Measurements from ENCODE around the gene IMPA2. TPM values are rescaled to one million over a fixed set of nuclear protein-coding genes. Genes with fewer than 3 reads are reported as not detected.

Gene IMPA2
- total and polyA plus RNA-seq, 2 of the 4 experiments (the other 2 are of a cell fraction): 5.4 to 5.5 TPM

DNA sequence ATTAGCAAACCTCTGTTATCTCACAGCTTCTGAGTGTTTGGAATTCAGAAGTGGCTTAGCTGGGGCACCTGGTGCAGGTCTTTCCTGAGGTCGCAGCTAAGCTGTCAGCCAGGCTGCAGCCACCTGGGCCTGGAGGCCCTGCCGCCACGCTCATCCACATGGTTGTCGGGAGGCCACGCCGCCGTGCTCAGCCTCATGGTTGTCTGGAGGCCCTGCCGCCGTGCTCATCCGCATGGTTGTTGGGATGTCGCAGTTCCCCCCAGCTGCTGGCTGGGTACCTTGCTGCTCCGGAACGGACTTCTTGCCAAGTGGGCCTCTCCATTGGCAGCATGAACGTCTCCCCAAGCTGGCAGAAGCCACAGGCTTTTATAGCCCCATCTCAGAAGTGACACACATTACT lies 48.9 kb upstream of the IMPA2 start:
- H3K4me2 ChIP-seq (ENCODE audit: low read depth, low read length): no peak overlapping the region
- no peak overlapping the region for H3K56ac ChIP-seq (ENCODE audit: extremely low read depth, insufficient read depth, low read length)
- ChIA-PET POLR2A (ENCODE audit: unreplicated experiment) (no interaction called here), CTCF (interaction anchor here (1.8 kb wide), 1 partner anchor 63 kb away, joined by 8 read pairs; no protein-coding TSS in a partner anchor)
- in situ Hi-C loops (cut with MboI; ENCODE audit: low sequenced_read_pairs): no loop called here
- ATAC-seq (ENCODE audit: low read depth) (no peak), DNase-seq (no peak)
- no peaks in the 10 kb centered on the region for H4K20me1 ChIP-seq (ENCODE audit: insufficient read depth, low read length)
- H2AK9ac ChIP-seq (replicated peaks; ENCODE audit: low read depth, low read length, poor library complexity): no peak overlapping the region
- H3K4ac ChIP-seq (ENCODE audit: low read depth, low read length): no peak overlapping the region
- H3K23ac ChIP-seq (ENCODE audit: low read depth, low read length): no peak overlapping the region
- WGBS, 2 experiments (ENCODE audit: extremely low coverage in 2 of 2, insufficient read length in 1 of 2): 97% methylated on average over 11 of the region's 14 CpGs; no CpG with 5 or more reads in 1 of the 2 experiments
- intact Hi-C loops (cut with micrococcal nuclease): loop anchor here (10.0 kb wide), 1 partner anchor 302 kb away; no protein-coding TSS in a partner anchor
- H3K27ac ChIP-seq (ENCODE audit: insufficient read depth, low read length): no peak overlapping the region
- no peak overlapping the region for H2BK120ac ChIP-seq (ENCODE audit: low read depth, low read length)
- dilution Hi-C loops (cut with HindIII; ENCODE audit: low sequenced_read_pairs, unreplicated experiment): no loop called here
- no peaks in the 10 kb centered on the region for H3K9me1 ChIP-seq (ENCODE audit: insufficient read depth, low read length)
- H3K4me1 ChIP-seq (ENCODE audit: control insufficient read depth, insufficient read depth, low read length): peaks cover 2% of the 10 kb centered on the region; the same call in 1 of the 2 replicates
- no peak overlapping the region for H3K14ac ChIP-seq (replicated peaks; ENCODE audit: low read depth, low read length)
- peaks cover 13% of the 10 kb centered on the region for H3K27me3 ChIP-seq (ENCODE audit: control insufficient read depth, insufficient read depth, low read length)
- no peak overlapping the region for H2AK5ac ChIP-seq (ENCODE audit: low read depth, low read length)
- H3K9me3 ChIP-seq (ENCODE audit: control insufficient read depth, insufficient read depth, low read length): no peaks in the 10 kb centered on the region
- no peaks in the 10 kb centered on the region for H3K36me3 ChIP-seq (ENCODE audit: control insufficient read depth, insufficient read depth, low read length)
- H2BK20ac ChIP-seq (ENCODE audit: low read depth, low read length): no peak overlapping the region
- H2BK15ac ChIP-seq (ENCODE audit: low read depth, low read length): no peak overlapping the region
- no peak overlapping the region for H3K9ac ChIP-seq (ENCODE audit: low read depth, low read length)
- no peaks in the 10 kb centered on the region for H3K79me1 ChIP-seq (ENCODE audit: low read depth in 1 of 2, low read length in 2 of 2)
- no peak overlapping the region for H4K5ac ChIP-seq (ENCODE audit: low read depth, low read length)
- H3K18ac ChIP-seq (ENCODE audit: low read depth, low read length): no peak overlapping the region
- no peak for TF ChIP-seq MXI1 (IDR thresholded peaks at IDR 0.05; ENCODE audit: borderline replicate concordance, low read depth, low read length)
- TF ChIP-seq CHD1 (IDR thresholded peaks at IDR 0.05; ENCODE audit: low read depth, low read length): no peak
- TF ChIP-seq, protein P1, sequence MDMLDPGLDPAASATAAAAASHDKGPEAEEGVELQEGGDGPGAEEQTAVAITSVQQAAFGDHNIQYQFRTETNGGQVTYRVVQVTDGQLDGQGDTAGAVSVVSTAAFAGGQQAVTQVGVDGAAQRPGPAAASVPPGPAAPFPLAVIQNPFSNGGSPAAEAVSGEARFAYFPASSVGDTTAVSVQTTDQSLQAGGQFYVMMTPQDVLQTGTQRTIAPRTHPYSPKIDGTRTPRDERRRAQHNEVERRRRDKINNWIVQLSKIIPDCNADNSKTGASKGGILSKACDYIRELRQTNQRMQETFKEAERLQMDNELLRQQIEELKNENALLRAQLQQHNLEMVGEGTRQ (IDR thresholded peaks at IDR 0.05; ENCODE audit: low read depth, low read length): no peak
- no peak overlapping the region for H2AFZ ChIP-seq (replicated peaks; ENCODE audit: low read length, poor library complexity)
- no TSS peak for BruUV-seq (replicated peaks)
- no peak overlapping the region for H4K8ac ChIP-seq (ENCODE audit: low read depth in 2 of 2, low read length in 2 of 2)
- H4K91ac ChIP-seq (ENCODE audit: insufficient read depth, low read depth, low read length): no peak overlapping the region
- H3K4me3 ChIP-seq (ENCODE audit: insufficient read depth, low read depth, low read length): no peak overlapping the region
- H2BK5ac ChIP-seq (ENCODE audit: low read depth, low read length, poor library complexity, severe bottlenecking): no peak overlapping the region
